Right lobe of liver (tissue), 6 donors: Measurements from ENCODE around the gene PPP1R9A. TPM values are rescaled to one million over a fixed set of nuclear protein-coding genes. Genes with fewer than 3 reads are reported as not detected.

Experiments used
- ATAC-seq, 4 donors: fragments of 200-7000 bp; cut with Tn5 transposase; one replicate each; pipeline ENCODE4 v1.9.1; 2020; ENCODE audit warnings: mild to moderate bottlenecking in 4 of 4, moderate library complexity in 4 of 4
- DNase-seq, 3 donors: peaks; one replicate each; pipeline ENCODE4 v3.0.0-alpha.2; 2020
- H3K27ac ChIP-seq, 3 donors: fragments of 200-600 bp; one replicate each; pipeline ENCODE4 v1.8.0; 2022
- H3K27me3 ChIP-seq, 2 donors: fragments of 200-600 bp; one replicate each; pipeline ENCODE4 v1.8.0; 2022
- H3K36me3 ChIP-seq, 4 donors: fragments of 200-600 bp; sonication (generic) in 1 of 4; one replicate each; pipeline versions ENCODE4 v1.5.1 to v1.8.0; 2017 to 2022; ENCODE audit warnings: control low read depth in 1 of 4
- H3K4me1 ChIP-seq, 4 donors: fragments of 200-600 bp; sonication (generic) in 1 of 4; one replicate each; pipeline versions ENCODE4 v1.5.1 to v1.8.0; 2017 to 2022; ENCODE audit warnings: control low read depth in 1 of 4
- H3K4me3 ChIP-seq, 3 donors: fragments of 200-600 bp; one replicate each; pipeline ENCODE4 v1.8.0; 2022
- H3K9me3 ChIP-seq, 4 donors: fragments of 200-600 bp; sonication (generic) in 1 of 4; one replicate each; pipeline versions ENCODE4 v1.5.1 to v1.8.0; 2017 to 2022; ENCODE audit warnings: control low read depth in 1 of 4
- CTCF ChIP-seq, 4 donors: fragments of 200-600 bp in 3 of 4; fragments of 450-650 bp in 1 of 4; IDR thresholded peaks; one replicate each; pipeline versions ENCODE4 v1.5.1 to v1.8.0; 2016 to 2022; ENCODE audit warnings: antibody characterized with exemption in 4 of 4, mild to moderate bottlenecking in 2 of 4
- POLR2A ChIP-seq: fragments of 450-650 bp; IDR thresholded peaks from one replicate; pipeline ENCODE4 v1.6.1; 2017; ENCODE audit warnings: antibody characterized with exemption, mild to moderate bottlenecking
- WGBS: methylation state at CpG from one replicate; pipeline ENCODE4 v1.1.6; 2018; ENCODE audit warnings: low coverage, low lambda C conversion rate; ENCODE audit not compliant: insufficient coverage; ENCODE audit errors: missing lambda C conversion rate; 5-methylcytosine and 5-hydroxymethylcytosine counted together
- intact Hi-C, 2 donors: fragments of 100-400 bp; cut with DNase I; formaldehyde crosslinking; loops; one replicate each; pipeline versions ENCODE4 v1.11.2 to v1.14.1; 2022
- total RNA-seq, 6 experiments: library from RNA; depleted of rRNA in 2 of 6; stranded (reverse); fragments of >200 nt in 2 of 6; fragmentation: NEBNext Ultra II Directional in 3 of 6; extraction: Animal tissue kit (Norgen Biotek cat#: 25700) in 3 of 6; gene quantifications; one replicate each; pipeline versions ENCODE4 v1.1.0 to v1.2.4, GENCODE V29; 2016 to 2023
- donor health status: DM: no; HTN: yes; CAD: no.
- donor health status: DM: no; HTN: no; CAD: no.
- donor health status: DM: no; HTN: no; CAD: no.
- donor health status: DM: no; HTN: yes; CAD: no.
- donor health status: DM: no; HTN: yes; CAD: no.

PPP1R9A gene
- total RNA-seq, 6 experiments from 2014 or later = 0.49 to 2.0 (median 0.81) TPM

DNA sequence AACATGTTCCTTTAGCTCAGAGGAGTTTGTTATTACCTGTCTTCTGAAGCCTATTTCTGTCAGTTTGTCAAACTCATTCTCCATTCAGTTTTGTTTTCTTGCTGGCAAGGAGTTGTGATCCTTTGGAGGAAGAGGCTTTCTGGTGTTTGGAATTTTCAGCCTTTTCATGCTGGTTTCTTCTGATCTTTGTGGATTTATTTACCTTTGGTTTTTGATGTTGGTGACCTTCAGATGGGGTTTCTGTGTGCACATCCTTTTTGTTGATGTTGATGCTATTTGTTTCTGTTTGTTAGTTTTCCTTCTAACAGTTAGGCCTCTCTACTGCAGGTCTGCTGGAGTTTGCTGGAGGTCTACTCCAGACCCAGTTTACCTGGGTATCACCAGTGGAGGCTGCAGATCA is 118.6 kb downstream of the PPP1R9A start:
- Histone ChIP-seq H3K4me1 (no peaks in the 10 kb centered on the region), H3K27me3 (no peaks in the 10 kb centered on the region), H3K27ac (no peak overlapping the region), H3K9me3 (no peaks in the 10 kb centered on the region), H3K36me3 (no peaks in the 10 kb centered on the region), H3K4me3 (no peak overlapping the region)
- intact Hi-C loops = no loop called here
- no peak for TF ChIP-seq POLR2A
- DNase-seq = no peak
- no peak for ATAC-seq

GRCh38 chr7:95026421-95027072 is 119.2 kb downstream of the PPP1R9A start:
- TF ChIP-seq POLR2A = no peak
- no peak for TF ChIP-seq CTCF (IDR thresholded peaks at IDR 0.05)
- no CpG with 5 or more reads among the region's 6 CpGs for WGBS
- ATAC-seq (no peak), DNase-seq (no peak)
- intact Hi-C loops = no loop called here
- no peaks in the 10 kb centered on the region for H3K27me3 ChIP-seq
- H3K36me3 ChIP-seq = no peaks in the 10 kb centered on the region
- no peak overlapping the region for H3K4me3 ChIP-seq
- H3K9me3 ChIP-seq = no peaks in the 10 kb centered on the region
- no peaks in the 10 kb centered on the region for H3K4me1 ChIP-seq
- H3K27ac ChIP-seq = no peak overlapping the region

GRCh38 chr7:95027234-95027872 is 120.0 kb downstream of the PPP1R9A start:
- no peak for TF ChIP-seq CTCF (IDR thresholded peaks at IDR 0.05)
- no peak for TF ChIP-seq POLR2A

DNA sequence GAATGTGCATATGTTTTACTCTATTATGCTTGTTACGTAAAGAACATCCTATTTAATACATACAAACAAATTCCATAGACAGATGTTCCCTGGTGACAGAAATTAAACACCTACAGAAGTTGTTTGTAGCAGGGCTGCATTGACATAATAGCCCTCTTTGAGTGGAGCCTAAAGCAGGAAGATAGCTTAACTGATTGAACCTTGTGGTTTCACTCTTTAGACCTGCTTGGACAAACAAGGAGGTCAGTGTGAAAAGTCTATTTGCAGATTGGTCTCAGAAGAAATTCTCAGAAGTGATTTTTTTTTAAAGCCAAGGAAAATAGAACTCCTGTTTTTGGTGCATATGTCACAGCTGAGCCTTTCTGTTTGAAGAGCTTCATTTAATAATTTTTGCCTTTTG is 121.3 kb downstream of the PPP1R9A start:
- WGBS = 69% methylated on average over 1 of the region's 1 CpG
- no peak for ATAC-seq

More at GRCh38 chr7:95027234-95027872, 120.0 kb downstream of the PPP1R9A start:
- 85% methylated on average over 5 of the region's 11 CpGs for WGBS
- H3K9me3 ChIP-seq = no peaks in the 10 kb centered on the region
- DNase-seq (no peak), ATAC-seq (no peak)
- no peak overlapping the region for H3K27ac ChIP-seq
- no peaks in the 10 kb centered on the region for H3K36me3 ChIP-seq
- H3K4me3 ChIP-seq = no peak overlapping the region
- H3K4me1 ChIP-seq = no peaks in the 10 kb centered on the region
- intact Hi-C loops = no loop called here
- no peaks in the 10 kb centered on the region for H3K27me3 ChIP-seq

More for the DNA sequence above, 121.3 kb downstream of the PPP1R9A start:
- Histone ChIP-seq H3K27me3 (no peaks in the 10 kb centered on the region), H3K4me3 (no peak overlapping the region), H3K9me3 (no peaks in the 10 kb centered on the region), H3K4me1 (no peaks in the 10 kb centered on the region), H3K27ac (no peak overlapping the region), H3K36me3 (no peaks in the 10 kb centered on the region)
- intact Hi-C loops = no loop called here
- no peak for TF ChIP-seq CTCF (IDR thresholded peaks at IDR 0.05)
- TF ChIP-seq POLR2A = no peak
- DNase-seq = no peak
